Astrocyte (in vitro differentiated cells and primary cell): ENCODE measurements around the gene FAM163A. TPM values are rescaled to one million over a fixed set of nuclear protein-coding genes. Genes with fewer than 3 reads are reported as not detected.

Experiments
- DNase-seq: peaks from one replicate; pipeline ENCODE4 v3.0.0-alpha.2; 2010; ENCODE audit warnings: low read depth
- FAIRE-seq: peaks from 2 replicates; lab custom pipeline; 2011; peaks lifted over from hg19 to GRCh38; lab: Jason Lieb, UNC
- H2AFZ ChIP-seq: 2 replicates; pipeline ENCODE4 v1.6.0; 2012; ENCODE audit warnings: low read depth, low read length, inconsistent platforms
- H3K27ac ChIP-seq: 2 replicates; pipeline ENCODE4 v1.5.1; 2011; ENCODE audit warnings: low read depth, low read length, inconsistent platforms
- H3K27me3 ChIP-seq: 2 replicates; pipeline ENCODE4 v1.6.0; 2011; ENCODE audit warnings: low read length, inconsistent platforms; ENCODE audit not compliant: insufficient read depth
- H3K36me3 ChIP-seq: 2 replicates; pipeline ENCODE4 v1.5.1; 2011; ENCODE audit warnings: low read length, inconsistent platforms; ENCODE audit not compliant: insufficient read depth
- H3K4me1 ChIP-seq: 2 replicates; pipeline ENCODE4 v1.5.1; 2011; ENCODE audit warnings: low read length, inconsistent platforms; ENCODE audit not compliant: insufficient read depth
- H3K4me2 ChIP-seq: 2 replicates; pipeline ENCODE4 v1.6.0; 2012; ENCODE audit warnings: low read length, inconsistent platforms
- H3K4me3 ChIP-seq: 2 replicates; pipeline ENCODE4 v1.5.1; 2011; ENCODE audit warnings: low read depth, mild to moderate bottlenecking, low read length, inconsistent platforms; ENCODE audit not compliant: insufficient read depth
- H3K79me2 ChIP-seq: 2 replicates; pipeline ENCODE4 v1.6.0; 2012; ENCODE audit warnings: mild to moderate bottlenecking, low read length, inconsistent platforms; ENCODE audit not compliant: insufficient read depth
- H3K9ac ChIP-seq: 2 replicates; pipeline ENCODE4 v1.6.0; 2012; ENCODE audit warnings: mild to moderate bottlenecking, low read length, inconsistent platforms
- H3K9me3 ChIP-seq: 2 replicates; pipeline ENCODE4 v1.5.1; 2012; ENCODE audit warnings: low read depth, mild to moderate bottlenecking, low read length, inconsistent platforms; ENCODE audit not compliant: insufficient read depth
- H4K20me1 ChIP-seq: 2 replicates; pipeline ENCODE4 v1.6.0; 2012; ENCODE audit warnings: low read length, inconsistent platforms; ENCODE audit not compliant: insufficient read depth
- H3K27ac Mint-ChIP-seq: one replicate; pipeline ENCODE4 v1.8.0; 2021; ENCODE audit warnings: mild to moderate bottlenecking, mixed read lengths; ENCODE audit not compliant: unreplicated experiment
- H3K27me3 Mint-ChIP-seq: one replicate; pipeline ENCODE4 v1.8.0; 2021; ENCODE audit warnings: low read depth, mixed read lengths; ENCODE audit not compliant: unreplicated experiment
- H3K36me3 Mint-ChIP-seq: one replicate; pipeline ENCODE4 v1.8.0; 2021; ENCODE audit warnings: low read depth, mixed read lengths; ENCODE audit not compliant: unreplicated experiment
- H3K4me1 Mint-ChIP-seq: one replicate; pipeline ENCODE4 v1.8.0; 2021; ENCODE audit warnings: low read depth, mixed read lengths; ENCODE audit not compliant: unreplicated experiment
- H3K4me3 Mint-ChIP-seq: one replicate; pipeline ENCODE4 v1.8.0; 2021; ENCODE audit warnings: mild to moderate bottlenecking, moderate library complexity, mixed read lengths; ENCODE audit not compliant: unreplicated experiment
- H3K9me3 Mint-ChIP-seq: one replicate; pipeline ENCODE4 v1.8.0; 2021; ENCODE audit warnings: mild to moderate bottlenecking, mixed read lengths; ENCODE audit not compliant: unreplicated experiment
- EZH2 ChIP-seq: IDR thresholded peaks from 2 replicates; pipeline ENCODE4 v1.6.1; 2012; ENCODE audit warnings: mild to moderate bottlenecking, low read length, inconsistent platforms; ENCODE audit not compliant: insufficient read depth
- total RNA-seq: library from RNA; stranded (reverse); gene quantifications from 2 replicates; pipeline ENCODE4 v1.2.1, GENCODE V29; 2021
- TF ChIP-seq, protein P1 (sequence below): IDR thresholded peaks from 2 replicates; pipeline ENCODE4 v1.5.1; 2011; ENCODE audit warnings: low read depth, mild to moderate bottlenecking, inconsistent platforms, low read length, moderate library complexity; ENCODE audit not compliant: insufficient read depth

FAM163A gene
- total RNA-seq, 1 donor from 2014 or later = not detected

DNA sequence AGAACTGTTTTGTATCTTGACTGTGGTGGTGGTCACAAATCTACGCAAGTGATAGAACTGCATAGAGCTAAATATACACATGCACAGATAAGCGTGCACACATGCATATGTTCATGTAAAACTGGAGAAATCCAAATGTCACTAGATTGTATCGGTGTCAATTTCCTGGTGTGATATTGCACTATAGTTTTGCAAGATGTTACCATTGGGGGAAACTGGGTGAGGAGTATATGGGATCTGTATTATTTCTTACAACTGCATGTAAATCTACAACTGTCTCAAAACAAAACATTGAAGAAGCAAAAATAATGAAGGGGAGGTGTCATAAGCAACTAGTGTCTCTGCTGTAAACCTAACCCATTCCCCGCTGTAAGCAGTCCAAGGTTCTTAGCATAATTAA, 30.2 kb downstream of the FAM163A start:
- no peak overlapping the region for H3K27ac Mint-ChIP-seq
- Histone ChIP-seq H3K9me3 (peaks cover 2% of the 10 kb centered on the region), H3K79me2 (no peaks in the 10 kb centered on the region), H2AFZ (no peak overlapping the region), H3K27ac (no peak overlapping the region), H3K4me2 (no peak overlapping the region), H3K36me3 (no peaks in the 10 kb centered on the region), H3K4me3 (no peak overlapping the region), H3K27me3 (peaks cover 7% of the 10 kb centered on the region), H4K20me1 (no peaks in the 10 kb centered on the region), H3K9ac (no peak overlapping the region), H3K4me1 (no peaks in the 10 kb centered on the region)
- DNase-seq (no peak), FAIRE-seq (no peak)
- no peaks in the 10 kb centered on the region for H3K4me1 Mint-ChIP-seq
- H3K36me3 Mint-ChIP-seq = no peaks in the 10 kb centered on the region
- peaks cover 26% of the 10 kb centered on the region for H3K27me3 Mint-ChIP-seq
- H3K9me3 Mint-ChIP-seq = peaks cover 4% of the 10 kb centered on the region
- TF ChIP-seq, protein P1, sequence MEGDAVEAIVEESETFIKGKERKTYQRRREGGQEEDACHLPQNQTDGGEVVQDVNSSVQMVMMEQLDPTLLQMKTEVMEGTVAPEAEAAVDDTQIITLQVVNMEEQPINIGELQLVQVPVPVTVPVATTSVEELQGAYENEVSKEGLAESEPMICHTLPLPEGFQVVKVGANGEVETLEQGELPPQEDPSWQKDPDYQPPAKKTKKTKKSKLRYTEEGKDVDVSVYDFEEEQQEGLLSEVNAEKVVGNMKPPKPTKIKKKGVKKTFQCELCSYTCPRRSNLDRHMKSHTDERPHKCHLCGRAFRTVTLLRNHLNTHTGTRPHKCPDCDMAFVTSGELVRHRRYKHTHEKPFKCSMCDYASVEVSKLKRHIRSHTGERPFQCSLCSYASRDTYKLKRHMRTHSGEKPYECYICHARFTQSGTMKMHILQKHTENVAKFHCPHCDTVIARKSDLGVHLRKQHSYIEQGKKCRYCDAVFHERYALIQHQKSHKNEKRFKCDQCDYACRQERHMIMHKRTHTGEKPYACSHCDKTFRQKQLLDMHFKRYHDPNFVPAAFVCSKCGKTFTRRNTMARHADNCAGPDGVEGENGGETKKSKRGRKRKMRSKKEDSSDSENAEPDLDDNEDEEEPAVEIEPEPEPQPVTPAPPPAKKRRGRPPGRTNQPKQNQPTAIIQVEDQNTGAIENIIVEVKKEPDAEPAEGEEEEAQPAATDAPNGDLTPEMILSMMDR = no peak
- H3K4me3 Mint-ChIP-seq = no peak overlapping the region

DNA sequence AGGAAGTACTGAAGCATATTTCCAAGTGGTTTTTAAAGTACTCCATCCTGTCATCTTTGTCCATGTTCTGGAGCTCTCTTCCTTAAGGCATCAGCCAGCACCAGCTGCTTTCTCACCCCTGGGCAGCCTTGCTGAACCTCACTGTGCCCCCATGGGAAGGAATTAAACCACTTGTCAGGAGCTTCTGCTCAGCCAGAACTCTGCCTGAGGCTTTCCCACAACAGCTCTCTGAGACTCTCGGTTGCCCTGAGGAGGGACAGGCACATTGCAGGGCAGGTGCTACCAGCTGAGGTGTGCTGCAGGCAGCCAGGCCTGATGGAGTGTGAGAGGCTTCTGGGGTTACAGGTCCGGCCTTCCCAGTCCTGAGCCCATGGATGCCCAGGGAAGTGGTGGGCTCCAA, 30.9 kb downstream of the FAM163A start:
- H3K4me1 Mint-ChIP-seq = no peaks in the 10 kb centered on the region
- DNase-seq (no peak), FAIRE-seq (no peak)
- no peak overlapping the region for H3K4me2 ChIP-seq
- peaks cover 31% of the 10 kb centered on the region for H3K27me3 Mint-ChIP-seq
- H3K36me3 Mint-ChIP-seq = no peaks in the 10 kb centered on the region
- H3K9me3 Mint-ChIP-seq = peaks cover 4% of the 10 kb centered on the region
- TF ChIP-seq, protein P1 = no peak
- no peak for TF ChIP-seq EZH2
- no peak overlapping the region for H3K27ac ChIP-seq
- no peak overlapping the region for H3K27ac Mint-ChIP-seq
- H3K79me2 ChIP-seq = no peaks in the 10 kb centered on the region
- no peak overlapping the region for H3K4me3 ChIP-seq
- peaks cover 7% of the 10 kb centered on the region for H3K27me3 ChIP-seq
- no peaks in the 10 kb centered on the region for H4K20me1 ChIP-seq
- peaks cover 2% of the 10 kb centered on the region for H3K9me3 ChIP-seq
- H3K36me3 ChIP-seq = no peaks in the 10 kb centered on the region
- H3K9ac ChIP-seq = no peak overlapping the region
- H3K4me3 Mint-ChIP-seq = no peak overlapping the region
- no peak overlapping the region for H2AFZ ChIP-seq
- no peaks in the 10 kb centered on the region for H3K4me1 ChIP-seq

DNA sequence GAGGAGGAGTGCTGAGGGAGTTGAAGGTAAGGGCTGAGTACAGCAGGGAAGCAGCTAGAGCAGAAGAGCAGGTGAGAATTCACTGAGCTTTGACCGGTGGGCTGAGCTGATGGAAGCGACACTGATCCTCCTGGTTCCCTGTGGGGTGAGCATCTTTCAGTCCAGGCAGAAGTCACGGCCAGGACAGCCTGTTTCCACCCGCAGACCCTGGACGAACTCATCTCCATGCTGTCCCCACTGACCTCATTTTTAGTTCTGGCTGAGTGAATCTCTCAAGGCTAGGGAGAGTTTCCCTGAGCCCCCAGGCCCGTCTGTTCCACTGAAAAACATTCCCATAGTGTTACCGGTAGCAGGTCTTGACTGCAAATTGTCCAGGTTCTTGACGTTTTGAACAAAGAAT, 31.5 kb downstream of the FAM163A start:
- peaks cover 31% of the 10 kb centered on the region for H3K27me3 Mint-ChIP-seq
- H3K4me3 Mint-ChIP-seq = no peak overlapping the region
- no peaks in the 10 kb centered on the region for H3K4me1 Mint-ChIP-seq
- Histone ChIP-seq H3K9me3 (peaks cover 2% of the 10 kb centered on the region), H3K4me1 (no peaks in the 10 kb centered on the region), H3K27ac (no peak overlapping the region), H2AFZ (no peak overlapping the region), H3K4me2 (no peak overlapping the region), H3K79me2 (no peaks in the 10 kb centered on the region), H3K4me3 (no peak overlapping the region), H3K9ac (no peak overlapping the region), H3K36me3 (no peaks in the 10 kb centered on the region), H3K27me3 (peaks cover 7% of the 10 kb centered on the region), H4K20me1 (no peaks in the 10 kb centered on the region)
- no peak for TF ChIP-seq EZH2
- TF ChIP-seq, protein P1 = no peak
- no peaks in the 10 kb centered on the region for H3K36me3 Mint-ChIP-seq
- DNase-seq (no peak), FAIRE-seq (no peak)
- H3K27ac Mint-ChIP-seq = no peak overlapping the region
- peaks cover 4% of the 10 kb centered on the region for H3K9me3 Mint-ChIP-seq
